BE2C (cell line): Measurements from ENCODE around the gene ITGA1.
"Not testable (repeated sequence)": the region's sequence is repeated elsewhere in the genome, so short reads cannot be mapped to it uniquely, and the experiment has no call there.

Source experiments
- DNase-seq: peaks from one replicate; pipeline ENCODE4 v3.0.0-alpha.2; 2020
- H3K27me3 ChIP-seq: fragments of 250-450 bp; sonication (Bioruptor Pico); 2 replicates; pipeline ENCODE4 v1.5.1; 2020; ENCODE audit warnings: mild to moderate bottlenecking
- H3K36me3 ChIP-seq: fragments of 250-450 bp; sonication (Bioruptor Pico); 2 replicates; pipeline ENCODE4 v1.5.1; 2020; ENCODE audit warnings: mild to moderate bottlenecking
- H3K4me1 ChIP-seq: fragments of 250-450 bp; sonication (Bioruptor Pico); 2 replicates; pipeline ENCODE4 v1.5.1; 2020
- H3K4me3 ChIP-seq: 2 replicates; pipeline ENCODE4 v1.5.1; 2011; ENCODE audit warnings: low read depth, low read length
- H3K9me3 ChIP-seq: fragments of 250-450 bp; sonication (Bioruptor Pico); 2 replicates; pipeline ENCODE4 v1.5.1; 2020
- TF ChIP-seq, protein P1 (sequence below): IDR thresholded peaks from 2 replicates; pipeline ENCODE4 v1.5.1; 2012; ENCODE audit warnings: mild to moderate bottlenecking, low read depth, low read length

ITGA1 gene

DNA sequence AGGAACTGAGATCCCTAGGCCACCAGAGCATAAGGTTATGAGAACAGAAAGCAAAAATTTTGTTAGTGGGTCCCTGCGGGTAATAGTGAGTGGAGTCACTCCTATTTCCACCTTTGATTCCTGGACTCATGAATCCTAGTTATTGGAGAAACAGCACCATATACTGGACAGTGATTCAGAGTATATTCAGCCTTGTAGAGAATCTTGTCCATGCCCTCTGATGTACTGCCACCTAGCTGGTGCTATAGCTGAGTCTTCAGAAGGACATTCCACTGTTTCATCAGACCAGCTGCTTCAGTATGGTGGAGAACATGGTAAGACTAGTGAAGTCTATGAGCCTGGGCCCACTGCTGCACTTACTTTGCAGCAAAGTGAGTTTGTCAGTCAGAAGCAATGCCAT is 176.4 kb downstream of the ITGA1 start:
- Histone ChIP-seq H3K9me3 (no peaks in the 10 kb centered on the region), H3K27me3 (no peaks in the 10 kb centered on the region), H3K4me3 (no peak overlapping the region), H3K4me1 (peaks cover 5% of the 10 kb centered on the region; the same call in 1 of the 2 replicates), H3K36me3 (no peaks in the 10 kb centered on the region)
- DNase-seq: no peak
- TF ChIP-seq, protein P1, sequence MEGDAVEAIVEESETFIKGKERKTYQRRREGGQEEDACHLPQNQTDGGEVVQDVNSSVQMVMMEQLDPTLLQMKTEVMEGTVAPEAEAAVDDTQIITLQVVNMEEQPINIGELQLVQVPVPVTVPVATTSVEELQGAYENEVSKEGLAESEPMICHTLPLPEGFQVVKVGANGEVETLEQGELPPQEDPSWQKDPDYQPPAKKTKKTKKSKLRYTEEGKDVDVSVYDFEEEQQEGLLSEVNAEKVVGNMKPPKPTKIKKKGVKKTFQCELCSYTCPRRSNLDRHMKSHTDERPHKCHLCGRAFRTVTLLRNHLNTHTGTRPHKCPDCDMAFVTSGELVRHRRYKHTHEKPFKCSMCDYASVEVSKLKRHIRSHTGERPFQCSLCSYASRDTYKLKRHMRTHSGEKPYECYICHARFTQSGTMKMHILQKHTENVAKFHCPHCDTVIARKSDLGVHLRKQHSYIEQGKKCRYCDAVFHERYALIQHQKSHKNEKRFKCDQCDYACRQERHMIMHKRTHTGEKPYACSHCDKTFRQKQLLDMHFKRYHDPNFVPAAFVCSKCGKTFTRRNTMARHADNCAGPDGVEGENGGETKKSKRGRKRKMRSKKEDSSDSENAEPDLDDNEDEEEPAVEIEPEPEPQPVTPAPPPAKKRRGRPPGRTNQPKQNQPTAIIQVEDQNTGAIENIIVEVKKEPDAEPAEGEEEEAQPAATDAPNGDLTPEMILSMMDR: peak; percentile 35; the same call in 1 of the 2 replicates

DNA sequence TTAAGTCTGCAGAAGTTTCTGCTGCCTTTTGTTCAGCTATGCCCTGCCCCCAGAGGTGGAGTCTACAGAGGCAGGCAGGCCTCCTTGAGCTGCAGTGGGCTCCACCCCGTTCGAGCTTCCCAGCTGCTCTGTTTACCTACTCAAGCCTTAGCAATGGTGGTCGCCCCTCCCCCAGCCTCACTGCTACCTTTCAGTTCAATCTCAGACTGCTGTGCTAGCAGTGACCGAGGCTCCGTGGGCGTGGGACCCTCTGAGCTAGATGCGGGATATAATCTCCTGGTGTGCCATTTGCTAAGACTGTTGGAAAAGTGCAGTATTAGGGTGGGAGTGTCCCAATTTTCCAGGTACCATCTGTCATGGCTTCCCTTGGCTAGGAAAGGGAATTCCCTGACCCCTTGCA is 188.4 kb downstream of the ITGA1 start:
- H3K27me3 ChIP-seq, DNase-seq, H3K9me3 ChIP-seq, H3K36me3 ChIP-seq, H3K4me1 ChIP-seq, H3K4me3 ChIP-seq: not testable (repeated sequence)

DNA sequence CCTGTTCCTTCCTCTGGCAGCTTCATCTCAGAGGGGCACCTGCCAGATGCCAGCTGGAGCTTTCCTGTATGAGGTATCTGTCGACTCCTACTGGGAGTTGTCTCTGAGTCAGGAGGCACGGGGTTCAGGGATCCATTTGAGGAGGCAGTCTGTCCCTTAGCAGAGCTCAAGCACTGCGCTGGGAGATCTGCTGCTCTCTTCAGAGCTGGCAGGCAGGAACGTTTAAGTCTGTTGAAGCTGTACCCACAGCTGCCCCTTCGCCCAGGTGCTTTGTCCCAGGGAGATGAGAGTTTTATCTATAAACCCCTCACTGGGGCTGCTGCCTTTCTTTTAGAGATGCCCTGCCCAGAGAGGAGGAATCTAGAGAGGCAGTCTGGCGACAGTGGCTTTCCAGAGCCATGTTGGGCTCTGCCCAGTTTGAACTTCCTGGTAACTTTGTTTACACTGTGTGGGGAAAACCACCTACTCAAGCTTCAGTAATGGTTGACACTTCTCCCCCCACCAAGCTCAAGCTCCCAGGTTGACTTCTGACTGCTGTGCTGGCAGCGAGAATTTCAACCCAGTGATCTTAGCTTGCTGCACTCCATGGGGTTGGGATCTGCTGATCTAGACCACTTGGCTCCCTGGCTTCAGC is 189.7 kb downstream of the ITGA1 start:
- no peaks in the 10 kb centered on the region for H3K36me3 ChIP-seq
- no peak for DNase-seq
- H3K9me3 ChIP-seq: peaks cover 6% of the 10 kb centered on the region
- H3K4me1 ChIP-seq: no peaks in the 10 kb centered on the region
- peaks cover 10% of the 10 kb centered on the region for H3K27me3 ChIP-seq
- no peak overlapping the region for H3K4me3 ChIP-seq
- TF ChIP-seq, protein P1: no peak

DNA sequence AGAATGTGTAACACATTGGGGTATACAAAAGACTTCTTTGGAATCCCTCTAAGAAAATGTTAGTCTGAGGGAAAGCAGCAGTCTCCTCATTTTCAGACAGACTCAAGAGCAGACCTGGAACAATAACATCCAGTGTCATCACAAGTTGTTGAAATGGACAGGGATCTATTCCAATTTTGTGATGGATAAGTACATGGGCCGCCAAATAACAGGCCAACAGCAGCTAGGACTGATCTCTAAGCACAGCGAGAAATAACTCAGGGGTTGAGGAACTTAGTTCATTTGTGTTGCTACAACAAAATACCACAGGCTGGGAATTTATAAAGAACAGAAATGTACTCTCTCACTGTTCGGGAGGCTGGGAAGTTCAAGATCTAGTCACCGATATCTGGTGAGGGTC is 193.8 kb downstream of the ITGA1 start:
- H3K4me1 ChIP-seq: no peaks in the 10 kb centered on the region
- TF ChIP-seq, protein P1: no peak
- no peaks in the 10 kb centered on the region for H3K36me3 ChIP-seq

DNA sequence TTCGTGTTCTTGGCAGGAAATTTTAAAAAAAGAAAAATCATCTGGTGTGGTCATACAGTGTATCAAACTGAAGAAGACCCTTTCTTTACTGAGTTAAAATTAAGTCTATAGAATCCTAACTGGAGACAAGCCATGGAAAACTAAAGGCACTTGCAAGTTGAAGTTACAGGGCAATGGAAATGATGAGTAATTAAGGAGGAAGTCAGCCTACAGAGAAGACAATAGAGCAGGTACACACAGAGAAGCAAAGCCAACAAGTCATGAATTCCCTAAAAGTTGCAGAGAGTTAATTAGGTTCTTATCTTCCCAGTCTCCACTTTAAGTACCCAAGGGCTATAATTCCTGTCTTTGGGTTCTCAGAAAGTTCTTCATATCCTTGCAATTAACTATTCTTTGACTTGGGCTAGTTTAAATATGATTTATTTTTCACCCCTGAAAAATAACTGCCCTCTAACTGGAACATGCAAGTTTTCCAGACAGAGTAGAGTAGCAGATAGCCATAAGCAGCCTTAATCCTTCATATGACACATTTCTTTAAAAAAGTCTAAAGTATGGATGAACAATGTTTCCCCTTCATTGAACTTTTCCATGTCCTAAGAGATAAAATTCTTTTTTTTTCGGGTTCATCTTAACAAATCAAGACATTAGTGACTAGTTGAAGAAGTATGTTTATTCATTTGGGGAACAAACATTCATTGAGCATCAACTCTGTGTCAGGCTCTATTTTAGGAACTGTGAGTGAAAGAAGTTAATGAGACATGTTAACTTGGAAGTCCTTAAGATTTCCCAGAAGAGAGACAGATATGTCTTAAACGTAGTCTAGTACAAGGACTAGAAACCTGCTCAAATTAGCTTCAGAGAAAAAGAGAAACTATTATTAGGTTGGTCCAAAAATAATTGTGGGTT is 196.3 kb downstream of the ITGA1 start:
- no peak for DNase-seq
- Histone ChIP-seq H3K9me3 (no peaks in the 10 kb centered on the region), H3K4me1 (no peaks in the 10 kb centered on the region), H3K4me3 (no peak overlapping the region), H3K36me3 (no peaks in the 10 kb centered on the region), H3K27me3 (peaks cover 33% of the 10 kb centered on the region)
- TF ChIP-seq, protein P1: no peak

More for the DNA sequence above, 193.8 kb downstream of the ITGA1 start:
- Histone ChIP-seq H3K27me3 (peaks cover 16% of the 10 kb centered on the region), H3K4me3 (no peak overlapping the region), H3K9me3 (peaks cover 4% of the 10 kb centered on the region)
- DNase-seq: no peak

DNA sequence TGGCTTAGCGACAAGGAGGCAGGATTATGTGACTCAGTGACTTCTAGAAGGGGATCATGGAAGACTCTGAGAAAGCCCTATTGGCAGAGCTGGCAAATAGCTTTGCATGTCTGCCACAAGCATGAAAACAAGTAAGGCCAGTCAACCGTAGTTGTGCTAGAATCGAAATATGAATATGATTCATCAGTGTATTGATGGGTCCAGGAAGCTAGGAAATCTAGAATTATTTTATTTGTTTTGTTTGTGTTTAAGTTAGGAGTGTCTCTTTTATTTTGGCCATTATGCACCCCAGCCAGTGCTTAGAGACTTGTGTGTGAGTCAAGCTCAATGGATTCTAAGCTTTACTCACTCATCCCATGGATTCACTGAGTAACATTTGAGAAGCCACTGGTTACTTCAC is 197.6 kb downstream of the ITGA1 start:
- Histone ChIP-seq H3K4me3 (no peak overlapping the region), H3K27me3 (peaks cover 44% of the 10 kb centered on the region), H3K9me3 (no peaks in the 10 kb centered on the region), H3K4me1 (no peaks in the 10 kb centered on the region), H3K36me3 (no peaks in the 10 kb centered on the region)
- no peak for DNase-seq
- TF ChIP-seq, protein P1: no peak
